Ovary (tissue), 9 donors: Measurements from ENCODE around the gene FOXC2. TPM values are rescaled to one million over a fixed set of nuclear protein-coding genes. Genes with fewer than 3 reads are reported as not detected.

Experiments used
- DNase-seq, 5 donors: peaks; one replicate each; pipeline ENCODE4 v3.0.0-alpha.2; 2019 to 2020
- H3K27ac ChIP-seq, 2 donors: fragments of 200-600 bp; one replicate each; pipeline versions ENCODE4 v1.5.1 to v1.8.0; 2019 to 2022
- H3K27me3 ChIP-seq: fragments of 200-600 bp; one replicate; pipeline ENCODE4 v1.8.0; 2022
- H3K36me3 ChIP-seq: fragments of 200-600 bp; sonication (generic); one replicate; pipeline ENCODE4 v1.5.1; 2019
- H3K4me1 ChIP-seq: one replicate; pipeline ENCODE4 v1.8.1; 2013; ENCODE audit warnings: mild to moderate bottlenecking, moderate library complexity; ENCODE audit not compliant: insufficient read depth
- H3K4me3 ChIP-seq: fragments of 200-600 bp; sonication (generic); one replicate; pipeline ENCODE4 v1.5.1; 2017
- H3K9me3 ChIP-seq, 2 donors: fragments of 200-600 bp in 1 of 2; sonication (generic) in 1 of 2; one replicate each; pipeline versions ENCODE4 v1.5.1 to v1.8.1; 2013 to 2019; ENCODE audit warnings: mild to moderate bottlenecking in 1 of 2, moderate library complexity in 1 of 2
- CTCF ChIP-seq, 3 donors: fragments of 450-650 bp in 2 of 3; fragments of 200-600 bp in 1 of 3; IDR thresholded peaks; one replicate each; pipeline versions ENCODE4 v1.5.1 to v1.8.0; 2016 to 2022; ENCODE audit warnings: antibody characterized with exemption in 3 of 3, mild to moderate bottlenecking in 1 of 3
- EP300 ChIP-seq: sonication (generic); formaldehyde crosslinking; IDR thresholded peaks from one replicate; pipeline ENCODE4 v1.6.1; 2017; ENCODE audit warnings: antibody characterized with exemption
- POLR2A ChIP-seq: fragments of 450-650 bp; IDR thresholded peaks from one replicate; pipeline ENCODE4 v1.6.1; 2017; ENCODE audit warnings: antibody characterized with exemption, mild to moderate bottlenecking, moderate library complexity
- WGBS, 3 donors: extraction: QIAGEN DNeasy Blood & Tissue Kit in 1 of 3; methylation state at CpG; one replicate each; pipeline versions ENCODE4 v1.1.5 to v1.1.7; 2013 to 2017; 5-methylcytosine and 5-hydroxymethylcytosine counted together
- intact Hi-C, 4 donors: fragments of 100-400 bp; cut with DNase I; formaldehyde crosslinking; loops; one replicate each; pipeline versions ENCODE4 v1.11.0 to v1.15.1; 2022 to 2023
- polyA plus RNA-seq, 2 donors: library from polyadenylated mRNA; stranded (reverse); fragments of 200-250 nt in 1 of 2; fragments of 350-450 nt in 1 of 2; fragmentation: Illumina TruSeq in 1 of 2; extraction: RNeasy Lipid Tissue Mini Kit (QIAGEN cat#74804) in 1 of 2; gene quantifications; one replicate each; pipeline ENCODE4 v1.2.3, GENCODE V29; 2013 to 2014
- total RNA-seq, 7 donors: library from RNA; depleted of rRNA in 2 of 7; stranded (reverse); fragments of >200 nt in 2 of 7; fragmentation: NEBNext Ultra II Directional in 3 of 7; extraction: Animal tissue kit (Norgen Biotek cat#: 25700) in 3 of 7; gene quantifications; one replicate each; pipeline versions ENCODE4 v1.1.0 to v1.2.4, GENCODE V29; 2016 to 2023
- donor health status: DM: no; HTN: no; CAD: no; lungs with moderate emphysema.
- donor health status: DM: no; HTN: no; CAD: no.
- donor health status: Bipolar disorder and iron deficiency.
- donor health status: DM: yes; HTN: yes; CAD: no.
- donor health status: DM: no; HTN: no; CAD: no.
- donor health status: DM: yes; HTN: yes; CAD: no.

The FOXC2 gene
- total and polyA plus RNA-seq, 9 donors = 0.10 to 2.5 (median 0.36) TPM

DNA sequence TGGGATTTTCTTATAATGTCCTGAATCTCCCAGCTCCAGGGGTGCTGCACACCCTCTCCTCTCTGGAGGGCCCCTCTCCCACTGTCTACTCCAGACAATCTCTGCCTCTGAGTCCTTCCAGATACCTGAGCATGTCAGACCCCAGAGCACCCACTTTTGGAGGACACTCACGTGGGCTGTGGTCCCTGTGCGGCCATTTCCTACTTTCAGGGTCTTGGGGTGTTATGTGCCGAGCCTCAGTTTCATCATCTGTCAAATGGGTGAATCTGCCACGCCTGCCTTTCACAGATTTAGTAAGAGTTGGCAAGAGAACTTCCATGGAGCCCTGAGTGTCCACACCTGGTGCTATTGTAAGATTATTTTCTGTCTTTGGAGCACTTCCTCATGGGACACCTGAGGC, 8.0 kb downstream of the FOXC2 start:
- Histone ChIP-seq H3K9me3 (no peaks in the 10 kb centered on the region), H3K36me3 (no peaks in the 10 kb centered on the region), H3K4me3 (no peak overlapping the region), H3K4me1 (no peaks in the 10 kb centered on the region), H3K27me3 (no peaks in the 10 kb centered on the region), H3K27ac (no peak overlapping the region)
- TF ChIP-seq EP300 (no peak), CTCF (IDR thresholded peaks at IDR 0.05) (no peak), POLR2A (no peak)
- 79 to 95% (median 82%) methylated on average over 4 of the region's 4 CpGs for WGBS, 3 donors
- DNase-seq = no peak
- intact Hi-C loops = loop anchor here in 2 of 4 donors (5.0 kb wide), 2 partner anchors 188 to 483 kb away; no protein-coding TSS in a partner anchor

- TF ChIP-seq EP300 (no peak), POLR2A (no peak), CTCF (IDR thresholded peaks at IDR 0.05) (no peak)
- Histone ChIP-seq H3K27me3 (no peaks in the 10 kb centered on the region), H3K27ac (no peak overlapping the region), H3K9me3 (no peaks in the 10 kb centered on the region), H3K36me3 (no peaks in the 10 kb centered on the region), H3K4me3 (no peak overlapping the region), H3K4me1 (no peaks in the 10 kb centered on the region)
- intact Hi-C loops = no loop called here
- WGBS, 3 donors = 67 to 74% (median 69%) methylated on average over 17 of the region's 17 CpGs
- DNase-seq = no peak
Observed at GRCh38 chr16:86575095-86575685, 8.6 kb downstream of the FOXC2 start.

- TF ChIP-seq CTCF (IDR thresholded peaks at IDR 0.05) (peak in 1 of 3 donors; percentile 26), EP300 (no peak)
- no peaks in the 10 kb centered on the region for H3K27me3 ChIP-seq
- intact Hi-C loops = no loop called here
- H3K4me1 ChIP-seq = no peaks in the 10 kb centered on the region
- H3K9me3 ChIP-seq = no peaks in the 10 kb centered on the region
- DNase-seq = peak in 1 of 5 donors; percentile 60
- H3K36me3 ChIP-seq = no peaks in the 10 kb centered on the region
- H3K4me3 ChIP-seq = no peak overlapping the region
- H3K27ac ChIP-seq = no peak overlapping the region
- 0 to 4% (median 1%) methylated on average over 54 of the region's 54 CpGs for WGBS, 3 donors
Observed at GRCh38 chr16:86575754-86576557, 9.3 kb downstream of the FOXC2 start.

GRCh38 chr16:86576591-86577313, 10.1 kb downstream of the FOXC2 start:
- DNase-seq = no peak
- Histone ChIP-seq H3K9me3 (no peaks in the 10 kb centered on the region), H3K4me3 (no peak overlapping the region), H3K27me3 (no peaks in the 10 kb centered on the region), H3K36me3 (no peaks in the 10 kb centered on the region), H3K27ac (no peak overlapping the region), H3K4me1 (no peaks in the 10 kb centered on the region)
- no peak for TF ChIP-seq EP300
- TF ChIP-seq POLR2A = no peak
- no peak for TF ChIP-seq CTCF (IDR thresholded peaks at IDR 0.05)
- intact Hi-C loops = no loop called here
- WGBS, 3 donors = 35 to 42% (median 39%) methylated on average over 32 to 33 of the region's 33 CpGs
